ENCODE data around the gene KRT83. TPM values are rescaled to one million over a fixed set of nuclear protein-coding genes. Genes with fewer than 3 reads are reported as not detected.

The KRT83 gene
- total RNA-seq, 1 donor: not detected

DNA sequence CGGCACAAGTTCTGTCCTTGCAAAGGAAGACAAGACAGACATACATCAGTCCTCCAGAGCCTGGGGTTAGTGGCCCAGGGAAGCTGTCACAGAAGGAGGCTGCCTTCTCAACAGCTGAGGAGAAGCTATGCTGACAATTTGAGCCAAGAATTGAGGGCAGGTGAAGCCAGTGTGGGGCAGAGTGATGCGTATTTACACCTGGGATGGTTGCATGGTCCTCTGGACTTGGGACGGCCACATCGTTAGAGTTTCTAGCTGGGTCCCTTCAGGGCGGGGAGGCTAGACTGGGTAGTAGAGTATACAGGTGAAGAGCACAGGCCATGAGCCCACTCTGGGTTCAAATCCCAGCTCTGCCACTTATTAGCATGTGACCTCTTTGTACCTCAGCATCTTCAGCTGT is 29.6 kb upstream of the KRT83 start:
- no peak overlapping the region for H3K4me3 ChIP-seq (ENCODE audit: insufficient read depth, low read length)
- no peaks in the 10 kb centered on the region for H3K79me2 ChIP-seq (ENCODE audit: insufficient read depth, low read length)
- H3K27ac ChIP-seq (ENCODE audit: low read depth, low read length): no peak overlapping the region
- peaks cover 68% of the 10 kb centered on the region for H3K27me3 ChIP-seq (ENCODE audit: insufficient read depth, low read length)
- peak; percentile 66 for DNase-seq (ENCODE audit: insufficient read length, low spot score, missing footprints)
- no peaks in the 10 kb centered on the region for H3K36me3 ChIP-seq (ENCODE audit: insufficient read depth, low read length)
- no peaks in the 10 kb centered on the region for H4K20me1 ChIP-seq (ENCODE audit: insufficient read depth, low read length)
- H2AFZ ChIP-seq (ENCODE audit: low read length): no peak overlapping the region
- TF ChIP-seq, protein P1, sequence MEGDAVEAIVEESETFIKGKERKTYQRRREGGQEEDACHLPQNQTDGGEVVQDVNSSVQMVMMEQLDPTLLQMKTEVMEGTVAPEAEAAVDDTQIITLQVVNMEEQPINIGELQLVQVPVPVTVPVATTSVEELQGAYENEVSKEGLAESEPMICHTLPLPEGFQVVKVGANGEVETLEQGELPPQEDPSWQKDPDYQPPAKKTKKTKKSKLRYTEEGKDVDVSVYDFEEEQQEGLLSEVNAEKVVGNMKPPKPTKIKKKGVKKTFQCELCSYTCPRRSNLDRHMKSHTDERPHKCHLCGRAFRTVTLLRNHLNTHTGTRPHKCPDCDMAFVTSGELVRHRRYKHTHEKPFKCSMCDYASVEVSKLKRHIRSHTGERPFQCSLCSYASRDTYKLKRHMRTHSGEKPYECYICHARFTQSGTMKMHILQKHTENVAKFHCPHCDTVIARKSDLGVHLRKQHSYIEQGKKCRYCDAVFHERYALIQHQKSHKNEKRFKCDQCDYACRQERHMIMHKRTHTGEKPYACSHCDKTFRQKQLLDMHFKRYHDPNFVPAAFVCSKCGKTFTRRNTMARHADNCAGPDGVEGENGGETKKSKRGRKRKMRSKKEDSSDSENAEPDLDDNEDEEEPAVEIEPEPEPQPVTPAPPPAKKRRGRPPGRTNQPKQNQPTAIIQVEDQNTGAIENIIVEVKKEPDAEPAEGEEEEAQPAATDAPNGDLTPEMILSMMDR (IDR thresholded peaks at IDR 0.05; ENCODE audit: extremely low read depth, low read depth, low read length): no peak
- no peak overlapping the region for H3K4me2 ChIP-seq (ENCODE audit: insufficient read depth, low read length)
- no peaks in the 10 kb centered on the region for H3K9me3 ChIP-seq (ENCODE audit: low read depth, low read length)
- H3K4me1 ChIP-seq (ENCODE audit: insufficient read depth, low read length): peaks cover 5% of the 10 kb centered on the region

DNA sequence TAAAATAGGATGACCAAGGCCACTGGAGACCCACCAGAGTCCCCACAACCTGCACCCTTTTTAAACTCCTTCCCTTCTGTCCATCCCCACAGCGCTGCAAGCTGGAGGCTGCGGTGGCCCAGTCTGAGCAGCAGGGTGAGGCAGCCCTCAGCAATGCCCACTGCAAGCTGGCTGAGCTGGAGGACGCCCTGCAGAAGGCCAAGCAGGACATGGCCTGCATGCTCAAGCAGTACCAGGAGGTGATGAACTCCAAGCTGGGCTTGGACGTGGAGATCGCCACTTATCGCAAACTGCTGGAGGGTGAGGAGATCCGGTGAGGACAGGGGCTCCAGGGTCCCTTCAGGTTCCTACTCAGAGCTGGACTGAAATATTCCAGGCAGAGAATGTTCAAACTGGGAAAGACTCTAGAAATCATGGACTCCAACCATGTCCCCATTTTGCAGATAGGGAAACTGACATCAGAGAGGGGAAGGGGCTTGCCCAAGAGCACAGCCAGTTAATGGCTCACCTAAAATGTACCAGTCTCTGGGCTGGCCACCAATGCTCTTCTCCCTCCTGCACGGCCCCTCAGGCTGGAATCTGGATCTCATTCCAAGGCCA is 28.9 kb upstream of the KRT83 start:
- TF ChIP-seq, protein P1 (IDR thresholded peaks at IDR 0.05; ENCODE audit: extremely low read depth, low read depth, low read length): no peak
- Histone ChIP-seq H2AFZ (ENCODE audit: low read length) (no peak overlapping the region), H3K9me3 (ENCODE audit: low read depth, low read length) (no peaks in the 10 kb centered on the region), H3K4me1 (ENCODE audit: insufficient read depth, low read length) (peaks cover 5% of the 10 kb centered on the region), H3K4me3 (ENCODE audit: insufficient read depth, low read length) (no peak overlapping the region), H3K36me3 (ENCODE audit: insufficient read depth, low read length) (no peaks in the 10 kb centered on the region), H3K27me3 (ENCODE audit: insufficient read depth, low read length) (peaks cover 61% of the 10 kb centered on the region), H3K79me2 (ENCODE audit: insufficient read depth, low read length) (no peaks in the 10 kb centered on the region), H4K20me1 (ENCODE audit: insufficient read depth, low read length) (no peaks in the 10 kb centered on the region), H3K4me2 (ENCODE audit: insufficient read depth, low read length) (no peak overlapping the region), H3K27ac (ENCODE audit: low read depth, low read length) (no peak overlapping the region)
- DNase-seq (ENCODE audit: insufficient read length, low spot score, missing footprints): no peak

- Histone ChIP-seq H4K20me1 (ENCODE audit: insufficient read depth, low read length) (no peaks in the 10 kb centered on the region), H3K9me3 (ENCODE audit: low read depth, low read length) (no peaks in the 10 kb centered on the region), H3K4me3 (ENCODE audit: insufficient read depth, low read length) (no peak overlapping the region), H3K27ac (ENCODE audit: low read depth, low read length) (no peak overlapping the region), H3K27me3 (ENCODE audit: insufficient read depth, low read length) (peaks cover 52% of the 10 kb centered on the region), H3K36me3 (ENCODE audit: insufficient read depth, low read length) (no peaks in the 10 kb centered on the region), H3K4me2 (ENCODE audit: insufficient read depth, low read length) (no peak overlapping the region), H2AFZ (ENCODE audit: low read length) (no peak overlapping the region), H3K4me1 (ENCODE audit: insufficient read depth, low read length) (peaks cover 5% of the 10 kb centered on the region), H3K79me2 (ENCODE audit: insufficient read depth, low read length) (no peaks in the 10 kb centered on the region)
- TF ChIP-seq, protein P1 (IDR thresholded peaks at IDR 0.05; ENCODE audit: extremely low read depth, low read depth, low read length): no peak
- DNase-seq (ENCODE audit: insufficient read length, low spot score, missing footprints): peak; percentile 74
Observed at GRCh38 chr12:52349196-52349595, 28.0 kb upstream of the KRT83 start.

- Histone ChIP-seq H3K27me3 (ENCODE audit: insufficient read depth, low read length) (peaks cover 47% of the 10 kb centered on the region), H3K4me2 (ENCODE audit: insufficient read depth, low read length) (no peak overlapping the region), H3K4me3 (ENCODE audit: insufficient read depth, low read length) (no peak overlapping the region), H3K27ac (ENCODE audit: low read depth, low read length) (no peak overlapping the region), H2AFZ (ENCODE audit: low read length) (no peak overlapping the region), H3K4me1 (ENCODE audit: insufficient read depth, low read length) (peaks cover 5% of the 10 kb centered on the region), H3K79me2 (ENCODE audit: insufficient read depth, low read length) (no peaks in the 10 kb centered on the region), H3K9me3 (ENCODE audit: low read depth, low read length) (no peaks in the 10 kb centered on the region), H3K36me3 (ENCODE audit: insufficient read depth, low read length) (no peaks in the 10 kb centered on the region), H4K20me1 (ENCODE audit: insufficient read depth, low read length) (no peaks in the 10 kb centered on the region)
- DNase-seq (ENCODE audit: insufficient read length, low spot score, missing footprints): peak; percentile 53
- TF ChIP-seq, protein P1 (IDR thresholded peaks at IDR 0.05; ENCODE audit: extremely low read depth, low read depth, low read length): no peak
Observed at GRCh38 chr12:52347551-52348510, 26.6 kb upstream of the KRT83 start.
